WTC11 (cell line): ENCODE results near the gene NIN.

ENCODE experiments used
- ELF4 ChIP-seq: sonication (generic); formaldehyde crosslinking; IDR thresholded peaks from 2 replicates; pipeline ENCODE4 v1.8.1; 2022; ENCODE audit warnings: low read depth, mild to moderate bottlenecking, moderate library complexity, missing genetic modification reagents
- GABPB1 ChIP-seq: sonication (generic); formaldehyde crosslinking; IDR thresholded peaks from 2 replicates; pipeline ENCODE4 v1.8.1; 2023; ENCODE audit warnings: mild to moderate bottlenecking, missing genetic modification reagents
- NR3C1 ChIP-seq: sonication (generic); formaldehyde crosslinking; conservative IDR thresholded peaks from 2 replicates; pipeline ENCODE4 v1.8.1; 2023; ENCODE audit warnings: low read depth, mild to moderate bottlenecking, missing genetic modification reagents
- SP1 ChIP-seq: sonication (generic); formaldehyde crosslinking; conservative IDR thresholded peaks from 2 replicates; pipeline ENCODE4 v1.8.1; 2022; ENCODE audit warnings: missing genetic modification reagents
- TF ChIP-seq, protein P1 (sequence below): fragments of 200-600 bp; IDR thresholded peaks from 2 replicates; pipeline ENCODE4 v1.8.0; 2022; ENCODE audit warnings: antibody characterized with exemption
- TF ChIP-seq, protein P2 (sequence below): sonication (generic); formaldehyde crosslinking; IDR thresholded peaks from 2 replicates; pipeline ENCODE4 v1.8.0; 2022; ENCODE audit warnings: mild to moderate bottlenecking, missing genetic modification reagents

GRCh38 chr14:50728836-50729235 is 102.1 kb downstream of the NIN start:
- TF ChIP-seq NR3C1, result no peak
- TF ChIP-seq, protein P1, sequence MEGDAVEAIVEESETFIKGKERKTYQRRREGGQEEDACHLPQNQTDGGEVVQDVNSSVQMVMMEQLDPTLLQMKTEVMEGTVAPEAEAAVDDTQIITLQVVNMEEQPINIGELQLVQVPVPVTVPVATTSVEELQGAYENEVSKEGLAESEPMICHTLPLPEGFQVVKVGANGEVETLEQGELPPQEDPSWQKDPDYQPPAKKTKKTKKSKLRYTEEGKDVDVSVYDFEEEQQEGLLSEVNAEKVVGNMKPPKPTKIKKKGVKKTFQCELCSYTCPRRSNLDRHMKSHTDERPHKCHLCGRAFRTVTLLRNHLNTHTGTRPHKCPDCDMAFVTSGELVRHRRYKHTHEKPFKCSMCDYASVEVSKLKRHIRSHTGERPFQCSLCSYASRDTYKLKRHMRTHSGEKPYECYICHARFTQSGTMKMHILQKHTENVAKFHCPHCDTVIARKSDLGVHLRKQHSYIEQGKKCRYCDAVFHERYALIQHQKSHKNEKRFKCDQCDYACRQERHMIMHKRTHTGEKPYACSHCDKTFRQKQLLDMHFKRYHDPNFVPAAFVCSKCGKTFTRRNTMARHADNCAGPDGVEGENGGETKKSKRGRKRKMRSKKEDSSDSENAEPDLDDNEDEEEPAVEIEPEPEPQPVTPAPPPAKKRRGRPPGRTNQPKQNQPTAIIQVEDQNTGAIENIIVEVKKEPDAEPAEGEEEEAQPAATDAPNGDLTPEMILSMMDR, result no peak
- TF ChIP-seq, protein P2, sequence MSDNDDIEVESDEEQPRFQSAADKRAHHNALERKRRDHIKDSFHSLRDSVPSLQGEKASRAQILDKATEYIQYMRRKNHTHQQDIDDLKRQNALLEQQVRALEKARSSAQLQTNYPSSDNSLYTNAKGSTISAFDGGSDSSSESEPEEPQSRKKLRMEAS (CRISPR knock-in tag), result no peak
- no peak for TF ChIP-seq GABPB1 (CRISPR knock-in tag)
- no peak for TF ChIP-seq SP1 (CRISPR knock-in tag)
- TF ChIP-seq ELF4 (CRISPR knock-in tag), result no peak
